Measurements from ENCODE around the gene NXF1. TPM values are rescaled to one million over a fixed set of nuclear protein-coding genes. Genes with fewer than 3 reads are reported as not detected.
"Not testable (repeated sequence)": the region's sequence is repeated elsewhere in the genome, so short reads cannot be mapped to it uniquely, and the experiment has no call there.

The NXF1 gene
- total RNA-seq, 4 donors from 2014 or later, result 27.2 to 47.1 (median 46.1) TPM

GRCh38 chr11:62771144-62772021, 33.9 kb downstream of the NXF1 start, which contains the start of gene TAF6L:
Gene TAF6L (plus strand): TSS chr11:62771396. CDS start chr11:62775784, 4,388 bp downstream.
- intact Hi-C loops (cut with DNase I; ENCODE audit: low total_unique reads), result loop anchor here (5.0 kb wide), 2 partner anchors 86 to 179 kb away; partner anchors contain the start of gene TUT1
- ATAC-seq, result peak; percentile 92 to 97

DNA sequence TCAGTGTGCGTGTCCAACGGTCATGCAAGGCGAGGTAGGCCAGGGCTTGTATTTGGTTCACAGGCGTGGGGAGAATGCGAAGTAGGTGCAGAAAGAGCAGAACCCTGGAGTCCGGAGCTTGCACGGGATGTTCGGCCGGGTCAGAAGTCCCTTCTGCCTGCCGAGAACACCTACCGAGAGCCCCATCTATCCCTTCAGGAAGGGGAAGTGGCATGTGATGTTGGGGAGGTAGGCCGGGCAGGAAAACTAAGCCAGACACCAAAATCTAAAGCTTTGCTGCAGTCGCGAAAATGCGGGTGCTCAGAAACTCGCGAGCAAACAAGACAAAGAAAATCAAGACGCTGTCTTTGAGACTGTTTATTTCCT, 34.5 kb downstream of the NXF1 start:
- Histone ChIP-seq H3K4me1 (peaks cover 18 to 23% of the 10 kb centered on the region in 2 donors), H3K9me3 (no peaks in the 10 kb centered on the region), H3K27ac (peak overlapping the region; percentile 89 to 99 (median 96)), H3K36me3 (peaks cover 0 to 26% of the 10 kb centered on the region in 2 donors), H3K4me3 (peak overlapping the region; percentile 74 to 87 (median 76)), H3K27me3 (no peaks in the 10 kb centered on the region)
- intact Hi-C loops (cut with DNase I; ENCODE audit: low total_unique reads), result loop anchor here (5.0 kb wide), 2 partner anchors 87 to 178 kb away; partner anchors contain the start of gene TUT1
- DNase-seq, result peak in 1 of 2 donors; percentile 33
- in situ Hi-C loops (cut with MboI; ENCODE audit: low sequenced_read_pairs in 4 of 4), result no loop called here
- peak; percentile 27 to 29 for ATAC-seq
- no peak for TF ChIP-seq POLR2A (IDR thresholded peaks at IDR 0.05)
- no peak for TF ChIP-seq CTCF (IDR thresholded peaks at IDR 0.05 in 4 of 5, conservative IDR thresholded peaks at IDR 0.05 in 1 of 5)

More at GRCh38 chr11:62771144-62772021, 33.9 kb downstream of the NXF1 start, which contains the start of gene TAF6L:
- Histone ChIP-seq H3K27ac (peak within 1 kb of the TSS; percentile 89 to 99 (median 96)), H3K4me1 (peaks cover 18 to 23% of the 10 kb centered on the region in 2 donors), H3K36me3 (peaks cover 0 to 26% of the 10 kb centered on the region in 2 donors), H3K4me3 (peak within 1 kb of the TSS; percentile 74 to 87 (median 76)), H3K9me3 (no peaks in the 10 kb centered on the region), H3K27me3 (no peaks in the 10 kb centered on the region)
- in situ Hi-C loops (cut with MboI; ENCODE audit: low sequenced_read_pairs in 4 of 4), result no loop called here
- TF ChIP-seq CTCF (IDR thresholded peaks at IDR 0.05 in 4 of 5, conservative IDR thresholded peaks at IDR 0.05 in 1 of 5) (peak in 1 of 5 experiments; percentile 38), POLR2A (IDR thresholded peaks at IDR 0.05) (peak in 1 of 2 donors; percentile 45)
- peak; percentile 99 for DNase-seq

DNA sequence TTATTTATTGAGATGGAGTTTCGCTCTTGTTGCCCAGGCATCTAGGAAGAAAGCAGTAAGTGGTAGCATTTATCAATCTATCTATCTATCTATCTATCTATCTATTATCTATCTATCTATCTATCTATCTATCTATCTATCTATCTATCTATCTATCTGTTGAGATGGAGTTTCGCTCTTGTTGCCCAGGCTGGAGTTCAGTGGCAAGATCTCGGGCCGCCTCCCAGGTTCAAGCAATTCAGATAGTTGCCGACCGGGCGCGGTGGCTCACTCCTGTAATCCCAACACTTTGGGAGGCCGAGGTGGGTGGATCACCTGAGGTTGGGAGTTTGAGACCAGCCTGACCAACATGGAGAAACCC, 44.4 kb downstream of the NXF1 start:
- DNase-seq; intact Hi-C loops (cut with DNase I; ENCODE audit: low total_unique reads); H3K9me3 ChIP-seq; ATAC-seq; in situ Hi-C loops (cut with MboI; ENCODE audit: low sequenced_read_pairs in 4 of 4); H3K27me3 ChIP-seq: not testable (repeated sequence)
- Histone ChIP-seq H3K4me1 (peaks cover 12 to 21% of the 10 kb centered on the region in 2 donors), H3K4me3 (peak overlapping the region; percentile 82 to 97 (median 90)), H3K36me3 (peaks cover 0 to 12% of the 10 kb centered on the region in 2 donors), H3K27ac (peak overlapping the region; percentile 80 to 96 (median 88))

DNA sequence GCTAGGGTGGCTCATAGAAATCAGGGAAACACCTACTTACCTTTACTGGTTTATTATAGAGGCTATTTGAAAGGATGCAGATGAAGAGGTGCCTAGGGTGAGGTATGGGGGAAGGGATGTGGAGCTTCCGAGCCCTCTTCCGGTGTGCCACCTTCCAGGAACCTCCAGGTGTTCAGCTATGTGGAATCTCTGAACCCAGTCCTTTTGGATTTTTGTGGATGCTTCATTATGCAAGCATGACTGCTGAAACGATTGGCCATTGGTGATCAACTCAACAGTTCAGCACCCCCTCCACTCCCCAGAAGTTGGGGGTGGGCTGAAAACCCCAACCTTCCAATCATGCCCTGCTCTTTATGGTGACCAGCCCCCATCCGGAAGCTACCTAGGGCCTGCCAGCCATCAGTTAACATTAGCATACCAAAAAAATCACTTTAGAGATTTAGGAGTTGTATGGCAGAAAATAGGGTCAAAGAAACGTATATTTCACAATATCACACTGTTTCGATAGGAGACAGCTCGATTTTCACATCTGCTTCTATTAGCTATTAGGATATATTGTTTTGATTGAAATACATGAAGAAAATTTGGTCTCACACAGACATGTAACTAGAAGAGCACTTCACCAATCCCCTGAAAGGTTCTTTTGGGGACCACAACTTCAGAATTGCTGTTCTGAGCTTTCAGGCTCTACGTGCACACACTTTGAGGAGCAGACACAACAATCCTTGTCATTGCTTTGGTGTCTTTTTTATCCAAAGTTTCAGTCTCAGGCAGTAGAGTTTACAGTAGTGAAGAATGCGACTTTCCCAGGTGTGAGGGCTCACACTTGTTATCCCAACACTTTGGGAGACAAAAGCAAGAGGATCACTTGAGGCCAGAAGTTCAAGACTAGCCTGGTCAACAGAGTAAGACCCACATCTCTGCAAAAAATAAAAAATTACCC, 47.1 kb downstream of the NXF1 start:
- DNase-seq (no peak), ATAC-seq (no peak)
- TF ChIP-seq CTCF (IDR thresholded peaks at IDR 0.05 in 4 of 5, conservative IDR thresholded peaks at IDR 0.05 in 1 of 5), result no peak
- TF ChIP-seq POLR2A (IDR thresholded peaks at IDR 0.05), result no peak
- H3K4me1 ChIP-seq, result peaks cover 19 to 27% of the 10 kb centered on the region in 2 donors
- intact Hi-C loops (cut with DNase I; ENCODE audit: low total_unique reads), result no loop called here
- H3K36me3 ChIP-seq, result peaks cover 0 to 6% of the 10 kb centered on the region in 2 donors
- H3K4me3 ChIP-seq, result no peak overlapping the region
- in situ Hi-C loops (cut with MboI; ENCODE audit: low sequenced_read_pairs in 4 of 4), result no loop called here
- no peak overlapping the region for H3K27ac ChIP-seq
- no peaks in the 10 kb centered on the region for H3K27me3 ChIP-seq
- no peaks in the 10 kb centered on the region for H3K9me3 ChIP-seq

All from gastrocnemius medialis (tissue), 4 donors.